ENCODE measurements around the gene G6PD. TPM values are rescaled to one million over a fixed set of nuclear protein-coding genes. Genes with fewer than 3 reads are reported as not detected.

Gene G6PD
- total and polyA plus RNA-seq, 2 of the 8 experiments (the other 6 are each of a cell fraction or from before 2014, with no cell fraction given): 47.3 to 55.1 TPM

GRCh38 chrX:154534526-154535322, 11.9 kb downstream of the G6PD start (continued):
- TF ChIP-seq CHD7 (IDR thresholded peaks at IDR 0.05; ENCODE audit: insufficient replicate concordance, low read length): no peak

Measured in H1 (cell line).